H9 (cell line): Measurements from ENCODE around the gene NUDT22. TPM values are rescaled to one million over a fixed set of nuclear protein-coding genes. Genes with fewer than 3 reads are reported as not detected.

Experiments
- DNase-seq: peaks from one replicate; pipeline ENCODE4 v3.0.0-alpha.2; 2017
- H2AFZ ChIP-seq: one replicate; pipeline ENCODE4 v1.6.1; 2013; ENCODE audit warnings: mild to moderate bottlenecking, low read length, control low read depth, moderate library complexity
- H2AK5ac ChIP-seq: 2 replicates; pipeline ENCODE4 v1.6.1; 2013; ENCODE audit warnings: low read length, control low read depth, mixed read lengths; ENCODE audit not compliant: insufficient read length
- H2BK120ac ChIP-seq: one replicate; pipeline ENCODE4 v1.6.1; 2013; ENCODE audit warnings: low read depth, mild to moderate bottlenecking, low read length, control low read depth, inconsistent platforms; ENCODE audit not compliant: poor library complexity, severe bottlenecking
- H2BK12ac ChIP-seq: 2 replicates; pipeline ENCODE4 v1.6.1; 2013; ENCODE audit warnings: low read length, control low read depth, mixed read lengths, low read depth; ENCODE audit not compliant: insufficient read length
- H2BK15ac ChIP-seq: 2 replicates; pipeline ENCODE4 v1.6.1; 2013; ENCODE audit warnings: low read depth, low read length, control low read depth
- H2BK20ac ChIP-seq: one replicate; pipeline ENCODE4 v1.6.1; 2013; ENCODE audit warnings: low read depth, mild to moderate bottlenecking, low read length, control low read depth, inconsistent platforms; ENCODE audit not compliant: poor library complexity, severe bottlenecking
- H2BK5ac ChIP-seq: 2 replicates; pipeline ENCODE4 v1.6.1; 2013; ENCODE audit warnings: low read length, control low read depth, mixed read lengths; ENCODE audit not compliant: insufficient read length
- H3K14ac ChIP-seq: 2 replicates; pipeline ENCODE4 v1.6.1; 2013; ENCODE audit warnings: low read length, control low read depth; ENCODE audit not compliant: insufficient read depth
- H3K18ac ChIP-seq: 2 replicates; pipeline ENCODE4 v1.6.1; 2013; ENCODE audit warnings: low read depth, mild to moderate bottlenecking, mixed read lengths, low read length, control low read depth; ENCODE audit not compliant: insufficient read length
- H3K23ac ChIP-seq: 2 replicates; pipeline ENCODE4 v1.6.1; 2013; ENCODE audit warnings: low read length, control low read depth, mixed read lengths, low read depth; ENCODE audit not compliant: insufficient read length
- H3K23me2 ChIP-seq: 2 replicates; pipeline ENCODE4 v1.6.1; 2013; ENCODE audit warnings: low read depth, mild to moderate bottlenecking, mixed read lengths, low read length, control low read depth; ENCODE audit not compliant: insufficient read length, poor library complexity, severe bottlenecking
- H3K27ac ChIP-seq: 2 replicates; pipeline ENCODE4 v1.5.1; 2013; ENCODE audit warnings: low read length, control low read depth, mixed read lengths, low read depth; ENCODE audit not compliant: insufficient read length
- H3K27me3 ChIP-seq: 2 replicates; pipeline ENCODE4 v1.6.1; 2013; ENCODE audit warnings: low read length, control low read depth, inconsistent platforms; ENCODE audit not compliant: insufficient read depth
- H3K4ac ChIP-seq: 2 replicates; pipeline ENCODE4 v1.6.1; 2013; ENCODE audit warnings: low read depth, mild to moderate bottlenecking, control low read depth, inconsistent platforms, low read length, moderate library complexity
- H3K4me1 ChIP-seq: 2 replicates; pipeline ENCODE4 v1.6.1; 2013; ENCODE audit warnings: low read length, control low read depth, inconsistent platforms; ENCODE audit not compliant: insufficient read depth
- H3K4me2 ChIP-seq: 2 replicates; pipeline ENCODE4 v1.6.1; 2013; ENCODE audit warnings: low read length, control low read depth, mixed read lengths; ENCODE audit not compliant: insufficient read length, insufficient read depth
- H3K56ac ChIP-seq: 2 replicates; pipeline ENCODE4 v1.6.1; 2013; ENCODE audit warnings: low read depth, mild to moderate bottlenecking, mixed read lengths, low read length, control low read depth; ENCODE audit not compliant: insufficient read length
- H3K79me1 ChIP-seq: 2 replicates; pipeline ENCODE4 v1.6.1; 2013; ENCODE audit warnings: low read depth, mild to moderate bottlenecking, moderate library complexity, low read length, control low read depth, inconsistent platforms; ENCODE audit not compliant: insufficient read depth, poor library complexity, severe bottlenecking
- H3K79me2 ChIP-seq: 2 replicates; pipeline ENCODE4 v1.6.1; 2013; ENCODE audit warnings: low read length, control low read depth, inconsistent platforms; ENCODE audit not compliant: insufficient read depth
- H3K9ac ChIP-seq: 2 replicates; pipeline ENCODE4 v1.6.1; 2013; ENCODE audit warnings: low read length, control low read depth, mixed read lengths; ENCODE audit not compliant: insufficient read length; ENCODE audit errors: extremely low read depth
- H3K9me3 ChIP-seq: one replicate; pipeline ENCODE4 v1.6.1; 2013; ENCODE audit warnings: low read depth, low read length, inconsistent platforms; ENCODE audit not compliant: control insufficient read depth
- H3T11ph ChIP-seq: one replicate; pipeline ENCODE4 v1.6.1; 2013; ENCODE audit warnings: mild to moderate bottlenecking, low read length, control low read depth, inconsistent platforms
- H4K20me1 ChIP-seq: one replicate; pipeline ENCODE4 v1.6.1; 2013; ENCODE audit not compliant: control insufficient read depth, insufficient read length, insufficient read depth
- H4K5ac ChIP-seq: 2 replicates; pipeline ENCODE4 v1.6.1; 2013; ENCODE audit warnings: low read depth, mild to moderate bottlenecking, mixed read lengths, low read length, control low read depth; ENCODE audit not compliant: insufficient read length
- H4K8ac ChIP-seq: replicated peaks from 2 replicates; pipeline ENCODE4 v1.6.1; 2013; ENCODE audit warnings: low read length, control low read depth, mixed read lengths, low read depth; ENCODE audit not compliant: insufficient read length
- H4K91ac ChIP-seq: 2 replicates; pipeline ENCODE4 v1.6.1; 2013; ENCODE audit warnings: low read depth, mild to moderate bottlenecking, moderate library complexity, mixed read lengths, low read length, control low read depth; ENCODE audit not compliant: insufficient read length
- H3K27ac Mint-ChIP-seq, 3 experiments: 2 replicates in 2 of 3; 3 replicates in 1 of 3; pipeline ENCODE4 v1.8.0; 2020 to 2021; ENCODE audit warnings: mixed read lengths in 3 of 3, mild to moderate bottlenecking in 1 of 3, moderate library complexity in 1 of 3
- H3K27me3 Mint-ChIP-seq: 2 replicates; pipeline ENCODE4 v1.8.0; 2021; ENCODE audit warnings: low read depth, mild to moderate bottlenecking, moderate library complexity, mixed read lengths
- H3K36me3 Mint-ChIP-seq, 3 experiments: 2 replicates in 2 of 3; 3 replicates in 1 of 3; pipeline ENCODE4 v1.8.0; 2020 to 2021; ENCODE audit warnings: low read depth in 3 of 3, mixed read lengths in 3 of 3; ENCODE audit not compliant: insufficient read depth in 1 of 3
- H3K4me1 Mint-ChIP-seq, 2 experiments: 2 replicates each; pipeline ENCODE4 v1.8.0; 2020; ENCODE audit warnings: mixed read lengths in 2 of 2
- H3K4me3 Mint-ChIP-seq, 2 experiments: 2 replicates in 1 of 2; 3 replicates in 1 of 2; pipeline ENCODE4 v1.8.0; 2020 to 2021; ENCODE audit warnings: mild to moderate bottlenecking in 2 of 2, mixed read lengths in 2 of 2, moderate library complexity in 1 of 2
- H3K9me3 Mint-ChIP-seq, 2 experiments: 2 replicates in 1 of 2; 3 replicates in 1 of 2; pipeline ENCODE4 v1.8.0; 2020; ENCODE audit warnings: mild to moderate bottlenecking in 2 of 2, mixed read lengths in 2 of 2, moderate library complexity in 1 of 2
- WGBS: extraction: QIAGEN DNeasy Blood & Tissue Kit; methylation state at CpG from one replicate; pipeline ENCODE4 v1.1.7; 2013; ENCODE audit warnings: missing lambda C conversion rate, low lambda C conversion rate, mixed read lengths; ENCODE audit not compliant: insufficient read length; ENCODE audit errors: extremely low coverage; 5-methylcytosine and 5-hydroxymethylcytosine counted together
- total RNA-seq: library from RNA; stranded (reverse); gene quantifications from 2 replicates; pipeline ENCODE4 v1.2.1, GENCODE V29; 2021
- TF ChIP-seq, protein P1 (sequence below): fragments of 200-600 bp; sonication (generic); conservative IDR thresholded peaks from 3 replicates; pipeline ENCODE4 v1.8.0; 2021; ENCODE audit warnings: antibody characterized with exemption, mild to moderate bottlenecking

Gene NUDT22
- total RNA-seq, 1 experiment from 2014 or later = 39.6 TPM

DNA sequence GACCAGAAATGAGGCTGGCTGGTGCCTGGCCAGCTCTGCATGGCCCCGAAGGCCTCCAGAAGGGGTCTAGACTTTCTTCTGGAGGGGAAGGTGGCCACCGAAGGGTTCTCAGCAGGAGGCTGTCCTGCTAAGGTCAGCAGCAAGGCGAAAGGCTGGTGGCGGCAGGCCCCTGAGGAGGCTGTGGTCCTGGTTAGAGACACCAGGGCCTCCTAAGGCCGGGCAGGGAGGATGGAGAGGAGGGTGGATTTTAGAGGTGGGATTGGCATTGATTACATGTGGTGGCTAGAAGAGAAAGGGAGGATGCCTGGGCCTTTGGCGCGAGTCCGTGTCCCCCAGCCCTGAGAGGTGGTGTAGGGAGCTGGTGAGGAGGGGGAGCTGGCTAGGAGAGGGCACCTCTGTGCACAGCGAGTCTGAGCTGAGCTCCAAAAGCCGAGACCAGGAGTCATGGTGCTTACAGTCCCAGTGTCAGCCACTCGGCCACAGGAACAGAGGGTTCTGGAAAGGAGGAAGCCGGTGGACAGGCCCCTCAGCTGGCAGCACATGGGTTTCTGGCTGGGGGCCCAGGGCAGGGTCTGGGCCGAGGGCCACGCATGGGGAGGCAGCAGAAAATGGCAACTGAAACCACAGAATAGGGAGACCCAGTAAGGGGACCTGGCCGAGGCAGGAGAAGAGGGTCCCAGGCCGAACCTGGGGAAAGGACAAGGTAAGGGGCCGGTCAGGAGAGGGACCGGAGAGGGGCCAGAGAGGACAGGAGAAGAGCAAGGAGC, 17.1 kb upstream of the NUDT22 start:
- Histone ChIP-seq H4K91ac (no peak overlapping the region), H4K20me1 (no peaks in the 10 kb centered on the region), H3K18ac (no peak overlapping the region), H3K4ac (no peak overlapping the region), H3K9ac (no peak overlapping the region), H2BK15ac (no peak overlapping the region), H3T11ph (no peak overlapping the region), H4K8ac (no peak overlapping the region), H3K4me2 (no peak overlapping the region), H2AFZ (no peak overlapping the region), H3K9me3 (no peaks in the 10 kb centered on the region), H3K56ac (no peak overlapping the region), H3K14ac (no peak overlapping the region), H3K23me2 (no peaks in the 10 kb centered on the region), H4K5ac (no peak overlapping the region), H2BK120ac (no peak overlapping the region), H3K4me1 (no peaks in the 10 kb centered on the region), H3K27ac (no peak overlapping the region), H2AK5ac (no peak overlapping the region), H3K27me3 (no peaks in the 10 kb centered on the region), H3K79me2 (no peaks in the 10 kb centered on the region), H2BK5ac (no peak overlapping the region), H2BK12ac (no peak overlapping the region), H3K79me1 (no peaks in the 10 kb centered on the region), H2BK20ac (no peak overlapping the region), H3K23ac (no peak overlapping the region)
- Mint-ChIP-seq H3K4me1 (peaks cover 7% of the 10 kb centered on the region in 2 experiments), H3K27ac (peak overlapping the region; percentile 77 to 92 (median 82); a peak in 6 of 7 replicates), H3K36me3 (peaks cover 11 to 53% (median 42%) of the 10 kb centered on the region in 3 experiments), H3K9me3 (no peaks in the 10 kb centered on the region; a peak in 1 of 5 replicates), H3K4me3 (no peak overlapping the region; a peak in 1 of 5 replicates), H3K27me3 (no peaks in the 10 kb centered on the region)
- WGBS = no CpG with 5 or more reads among the region's 18 CpGs
- DNase-seq = no peak
- TF ChIP-seq, protein P1, sequence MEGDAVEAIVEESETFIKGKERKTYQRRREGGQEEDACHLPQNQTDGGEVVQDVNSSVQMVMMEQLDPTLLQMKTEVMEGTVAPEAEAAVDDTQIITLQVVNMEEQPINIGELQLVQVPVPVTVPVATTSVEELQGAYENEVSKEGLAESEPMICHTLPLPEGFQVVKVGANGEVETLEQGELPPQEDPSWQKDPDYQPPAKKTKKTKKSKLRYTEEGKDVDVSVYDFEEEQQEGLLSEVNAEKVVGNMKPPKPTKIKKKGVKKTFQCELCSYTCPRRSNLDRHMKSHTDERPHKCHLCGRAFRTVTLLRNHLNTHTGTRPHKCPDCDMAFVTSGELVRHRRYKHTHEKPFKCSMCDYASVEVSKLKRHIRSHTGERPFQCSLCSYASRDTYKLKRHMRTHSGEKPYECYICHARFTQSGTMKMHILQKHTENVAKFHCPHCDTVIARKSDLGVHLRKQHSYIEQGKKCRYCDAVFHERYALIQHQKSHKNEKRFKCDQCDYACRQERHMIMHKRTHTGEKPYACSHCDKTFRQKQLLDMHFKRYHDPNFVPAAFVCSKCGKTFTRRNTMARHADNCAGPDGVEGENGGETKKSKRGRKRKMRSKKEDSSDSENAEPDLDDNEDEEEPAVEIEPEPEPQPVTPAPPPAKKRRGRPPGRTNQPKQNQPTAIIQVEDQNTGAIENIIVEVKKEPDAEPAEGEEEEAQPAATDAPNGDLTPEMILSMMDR = no peak
